Lower lobe of right lung (tissue), 2 donors: ENCODE data around the gene IZUMO1R. TPM values are rescaled to one million over a fixed set of nuclear protein-coding genes. Genes with fewer than 3 reads are reported as not detected.

Experiments
- ATAC-seq, 2 donors: fragments of 200-7000 bp; cut with Tn5 transposase; one replicate each; pipeline ENCODE4 v1.9.1; 2020 to 2022; ENCODE audit warnings: mild to moderate bottlenecking in 2 of 2, moderate library complexity in 2 of 2
- DNase-seq: peaks from one replicate; pipeline ENCODE4 v3.0.0-alpha.2; 2020
- H3K27ac ChIP-seq: fragments of 200-600 bp; one replicate; pipeline ENCODE4 v1.8.0; 2022
- H3K27me3 ChIP-seq: fragments of 200-600 bp; one replicate; pipeline ENCODE4 v1.8.0; 2022; ENCODE audit warnings: low read depth
- H3K36me3 ChIP-seq: fragments of 200-600 bp; one replicate; pipeline ENCODE4 v1.8.0; 2022; ENCODE audit warnings: mild to moderate bottlenecking
- H3K4me1 ChIP-seq: fragments of 200-600 bp; one replicate; pipeline ENCODE4 v1.8.0; 2022
- H3K4me3 ChIP-seq: fragments of 200-600 bp; one replicate; pipeline ENCODE4 v1.8.0; 2022; ENCODE audit warnings: mild to moderate bottlenecking
- H3K9me3 ChIP-seq: fragments of 200-600 bp; one replicate; pipeline ENCODE4 v1.8.0; 2022
- CTCF ChIP-seq: fragments of 200-600 bp; IDR thresholded peaks from one replicate; pipeline ENCODE4 v1.8.0; 2022; ENCODE audit warnings: antibody characterized with exemption, mild to moderate bottlenecking
- intact Hi-C: fragments of 100-400 bp; cut with DNase I; formaldehyde crosslinking; loops from one replicate; pipeline ENCODE4 v1.11.0; 2022
- long read RNA-seq: library from polyadenylated mRNA; unstranded; transcript quantifications from one replicate; pipeline ENCODE4 v2.0.0, GENCODE V29; 2021
- total RNA-seq: library from RNA; stranded (reverse); fragmentation: NEBNext Ultra II Directional; extraction: Animal tissue kit (Norgen Biotek cat#: 25700); gene quantifications from one replicate; pipeline ENCODE4 v1.2.1, GENCODE V29; 2021
- donor health status: DM: no; HTN: yes; CAD: no; lungs with severe emphysema.

IZUMO1R gene
- total RNA-seq: not detected
- long read RNA-seq: 0 reads

GRCh38 chr11:94303966-94304958, at the start of gene IZUMO1R:
Gene IZUMO1R (plus strand): TSS chr11:94304580. CDS start chr11:94305637, 1,057 bp downstream.
- intact Hi-C loops: no loop called here
- ATAC-seq (no peak), DNase-seq (no peak)
- no peaks in the 10 kb centered on the region for H3K27me3 ChIP-seq
- no peak for TF ChIP-seq CTCF
- H3K36me3 ChIP-seq: no peaks in the 10 kb centered on the region
- H3K9me3 ChIP-seq: no peaks in the 10 kb centered on the region
- H3K27ac ChIP-seq: no peak within 1 kb of the TSS
- no peaks in the 10 kb centered on the region for H3K4me1 ChIP-seq
- no peak within 1 kb of the TSS for H3K4me3 ChIP-seq

- H3K4me3 ChIP-seq: no peak overlapping the region
- intact Hi-C loops: no loop called here
- no peak for ATAC-seq
- no peaks in the 10 kb centered on the region for H3K27me3 ChIP-seq
- no peaks in the 10 kb centered on the region for H3K4me1 ChIP-seq
- DNase-seq: no peak
- no peak overlapping the region for H3K27ac ChIP-seq
- no peak for TF ChIP-seq CTCF
- H3K9me3 ChIP-seq: no peaks in the 10 kb centered on the region
- H3K36me3 ChIP-seq: no peaks in the 10 kb centered on the region
These were observed 32.5 kb upstream of the IZUMO1R start for GRCh38 chr11:94271885-94272372.

- no peak for ATAC-seq
- intact Hi-C loops: no loop called here
- no peak overlapping the region for H3K4me3 ChIP-seq
- no peaks in the 10 kb centered on the region for H3K4me1 ChIP-seq
- no peak for TF ChIP-seq CTCF
- no peak for DNase-seq
- H3K36me3 ChIP-seq: no peaks in the 10 kb centered on the region
- H3K9me3 ChIP-seq: no peaks in the 10 kb centered on the region
- no peaks in the 10 kb centered on the region for H3K27me3 ChIP-seq
- H3K27ac ChIP-seq: no peak overlapping the region
These were observed 31.6 kb upstream of the IZUMO1R start for GRCh38 chr11:94272738-94273313.

GRCh38 chr11:94275961-94276360, 28.4 kb upstream of the IZUMO1R start:
- intact Hi-C loops: no loop called here

More at GRCh38 chr11:94275961-94276360, 28.4 kb upstream of the IZUMO1R start:
- Histone ChIP-seq H3K9me3 (no peaks in the 10 kb centered on the region), H3K36me3 (no peaks in the 10 kb centered on the region), H3K27ac (no peak overlapping the region), H3K4me1 (no peaks in the 10 kb centered on the region), H3K27me3 (no peaks in the 10 kb centered on the region), H3K4me3 (no peak overlapping the region)
- no peak for DNase-seq
- no peak for TF ChIP-seq CTCF
- no peak for ATAC-seq
